Measurements from ENCODE around the gene KCNK6. TPM values are rescaled to one million over a fixed set of nuclear protein-coding genes. Genes with fewer than 3 reads are reported as not detected.

The KCNK6 gene
- total and polyA plus RNA-seq, 10 of the 15 experiments (the other 5 are each of a cell fraction or from before 2014, with no cell fraction given), result 0.04 to 1.4 (median 1.1) TPM

DNA sequence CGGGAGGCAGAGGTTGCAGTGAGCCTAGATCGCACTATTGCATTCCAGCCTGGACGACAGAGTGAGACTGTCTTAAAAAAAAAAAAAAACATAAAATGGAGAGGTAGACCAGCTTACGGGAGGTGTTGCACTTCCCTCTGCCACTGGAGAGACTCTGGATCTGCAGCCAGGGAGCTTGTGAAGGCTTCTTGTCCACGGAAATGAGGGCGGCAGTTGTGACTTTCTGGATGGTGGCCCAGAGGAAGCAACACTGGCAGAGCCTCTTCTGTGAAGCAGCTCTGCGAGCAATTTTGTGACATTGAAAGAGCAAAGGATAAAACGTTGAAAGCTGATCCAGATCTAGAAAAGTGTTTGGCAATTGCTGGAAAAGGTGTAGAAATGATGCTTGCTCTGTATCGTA is 44.9 kb upstream of the KCNK6 start (continued):
- TF ChIP-seq, protein P1, sequence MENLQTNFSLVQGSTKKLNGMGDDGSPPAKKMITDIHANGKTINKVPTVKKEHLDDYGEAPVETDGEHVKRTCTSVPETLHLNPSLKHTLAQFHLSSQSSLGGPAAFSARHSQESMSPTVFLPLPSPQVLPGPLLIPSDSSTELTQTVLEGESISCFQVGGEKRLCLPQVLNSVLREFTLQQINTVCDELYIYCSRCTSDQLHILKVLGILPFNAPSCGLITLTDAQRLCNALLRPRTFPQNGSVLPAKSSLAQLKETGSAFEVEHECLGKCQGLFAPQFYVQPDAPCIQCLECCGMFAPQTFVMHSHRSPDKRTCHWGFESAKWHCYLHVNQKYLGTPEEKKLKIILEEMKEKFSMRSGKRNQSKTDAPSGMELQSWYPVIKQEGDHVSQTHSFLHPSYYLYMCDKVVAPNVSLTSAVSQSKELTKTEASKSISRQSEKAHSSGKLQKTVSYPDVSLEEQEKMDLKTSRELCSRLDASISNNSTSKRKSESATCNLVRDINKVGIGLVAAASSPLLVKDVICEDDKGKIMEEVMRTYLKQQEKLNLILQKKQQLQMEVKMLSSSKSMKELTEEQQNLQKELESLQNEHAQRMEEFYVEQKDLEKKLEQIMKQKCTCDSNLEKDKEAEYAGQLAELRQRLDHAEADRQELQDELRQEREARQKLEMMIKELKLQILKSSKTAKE (IDR thresholded peaks at IDR 0.05; ENCODE audit: low read depth, poor library complexity, severe bottlenecking), result no peak
- no peak for TF ChIP-seq PAX8 (IDR thresholded peaks at IDR 0.05)
- TF ChIP-seq, protein P2, sequence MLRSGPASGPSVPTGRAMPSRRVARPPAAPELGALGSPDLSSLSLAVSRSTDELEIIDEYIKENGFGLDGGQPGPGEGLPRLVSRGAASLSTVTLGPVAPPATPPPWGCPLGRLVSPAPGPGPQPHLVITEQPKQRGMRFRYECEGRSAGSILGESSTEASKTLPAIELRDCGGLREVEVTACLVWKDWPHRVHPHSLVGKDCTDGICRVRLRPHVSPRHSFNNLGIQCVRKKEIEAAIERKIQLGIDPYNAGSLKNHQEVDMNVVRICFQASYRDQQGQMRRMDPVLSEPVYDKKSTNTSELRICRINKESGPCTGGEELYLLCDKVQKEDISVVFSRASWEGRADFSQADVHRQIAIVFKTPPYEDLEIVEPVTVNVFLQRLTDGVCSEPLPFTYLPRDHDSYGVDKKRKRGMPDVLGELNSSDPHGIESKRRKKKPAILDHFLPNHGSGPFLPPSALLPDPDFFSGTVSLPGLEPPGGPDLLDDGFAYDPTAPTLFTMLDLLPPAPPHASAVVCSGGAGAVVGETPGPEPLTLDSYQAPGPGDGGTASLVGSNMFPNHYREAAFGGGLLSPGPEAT (IDR thresholded peaks at IDR 0.05; ENCODE audit: low read depth), result no peak

DNA sequence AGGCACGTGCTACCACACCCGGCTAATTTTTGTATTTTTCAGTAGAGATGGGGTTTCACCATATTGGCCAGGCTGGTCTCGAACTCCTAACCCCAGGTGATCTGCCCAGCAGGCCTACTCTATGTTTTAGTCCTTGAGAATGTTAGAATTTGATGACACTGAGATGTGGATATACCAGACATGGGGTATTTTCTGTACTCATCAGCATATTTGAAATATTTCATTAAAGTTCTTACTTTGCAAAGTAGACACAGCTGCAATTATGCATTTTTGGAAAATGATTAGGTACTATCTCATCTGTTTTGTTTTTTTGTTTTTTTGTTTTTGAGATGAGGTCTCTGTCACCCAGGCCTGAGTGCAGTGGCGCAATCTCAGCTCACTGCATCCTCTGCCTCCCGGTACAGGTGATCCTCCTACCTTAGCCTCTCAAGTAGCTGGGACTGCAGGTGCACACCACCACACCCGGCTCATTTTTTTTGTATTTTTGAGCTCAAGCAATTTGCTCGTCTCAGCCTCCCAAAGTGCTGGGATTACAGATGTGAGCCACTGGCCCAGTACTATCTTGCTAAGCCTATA is 42.6 kb upstream of the KCNK6 start:
- in situ Hi-C loops (cut with MboI) (no loop called here), intact Hi-C loops (cut with micrococcal nuclease; ENCODE audit: unreplicated experiment) (no loop called here)
- 58% methylated on average over 7 of the region's 7 CpGs for WGBS (ENCODE audit: insufficient coverage, insufficient replicate concordance, low lambda C conversion rate, missing lambda C conversion rate)
- TF ChIP-seq DPF2 (IDR thresholded peaks at IDR 0.05) (no peak), RB1 (IDR thresholded peaks at IDR 0.05; ENCODE audit: borderline replicate concordance) (no peak), SP1 (IDR thresholded peaks at IDR 0.05; ENCODE audit: low read depth, low read length) (no peak), TBL1XR1 (IDR thresholded peaks at IDR 0.05; ENCODE audit: low read depth, low read length) (no peak), POLR2AphosphoS2 (IDR thresholded peaks at IDR 0.05; ENCODE audit: low read depth, low read length) (no peak), CBFB (IDR thresholded peaks at IDR 0.05; ENCODE audit: low read depth) (no peak)
- TF ChIP-seq, protein P3, sequence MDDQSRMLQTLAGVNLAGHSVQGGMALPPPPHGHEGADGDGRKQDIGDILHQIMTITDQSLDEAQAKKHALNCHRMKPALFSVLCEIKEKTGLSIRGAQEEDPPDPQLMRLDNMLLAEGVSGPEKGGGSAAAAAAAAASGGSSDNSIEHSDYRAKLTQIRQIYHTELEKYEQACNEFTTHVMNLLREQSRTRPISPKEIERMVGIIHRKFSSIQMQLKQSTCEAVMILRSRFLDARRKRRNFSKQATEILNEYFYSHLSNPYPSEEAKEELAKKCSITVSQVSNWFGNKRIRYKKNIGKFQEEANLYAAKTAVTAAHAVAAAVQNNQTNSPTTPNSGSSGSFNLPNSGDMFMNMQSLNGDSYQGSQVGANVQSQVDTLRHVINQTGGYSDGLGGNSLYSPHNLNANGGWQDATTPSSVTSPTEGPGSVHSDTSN (IDR thresholded peaks at IDR 0.05; ENCODE audit: insufficient replicate concordance, low read depth, low read length), result no peak
- TF ChIP-seq, protein P4, sequence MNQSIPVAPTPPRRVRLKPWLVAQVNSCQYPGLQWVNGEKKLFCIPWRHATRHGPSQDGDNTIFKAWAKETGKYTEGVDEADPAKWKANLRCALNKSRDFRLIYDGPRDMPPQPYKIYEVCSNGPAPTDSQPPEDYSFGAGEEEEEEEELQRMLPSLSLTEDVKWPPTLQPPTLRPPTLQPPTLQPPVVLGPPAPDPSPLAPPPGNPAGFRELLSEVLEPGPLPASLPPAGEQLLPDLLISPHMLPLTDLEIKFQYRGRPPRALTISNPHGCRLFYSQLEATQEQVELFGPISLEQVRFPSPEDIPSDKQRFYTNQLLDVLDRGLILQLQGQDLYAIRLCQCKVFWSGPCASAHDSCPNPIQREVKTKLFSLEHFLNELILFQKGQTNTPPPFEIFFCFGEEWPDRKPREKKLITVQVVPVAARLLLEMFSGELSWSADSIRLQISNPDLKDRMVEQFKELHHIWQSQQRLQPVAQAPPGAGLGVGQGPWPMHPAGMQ (IDR thresholded peaks at IDR 0.05; ENCODE audit: borderline replicate concordance), result no peak
- TF ChIP-seq, protein P5, sequence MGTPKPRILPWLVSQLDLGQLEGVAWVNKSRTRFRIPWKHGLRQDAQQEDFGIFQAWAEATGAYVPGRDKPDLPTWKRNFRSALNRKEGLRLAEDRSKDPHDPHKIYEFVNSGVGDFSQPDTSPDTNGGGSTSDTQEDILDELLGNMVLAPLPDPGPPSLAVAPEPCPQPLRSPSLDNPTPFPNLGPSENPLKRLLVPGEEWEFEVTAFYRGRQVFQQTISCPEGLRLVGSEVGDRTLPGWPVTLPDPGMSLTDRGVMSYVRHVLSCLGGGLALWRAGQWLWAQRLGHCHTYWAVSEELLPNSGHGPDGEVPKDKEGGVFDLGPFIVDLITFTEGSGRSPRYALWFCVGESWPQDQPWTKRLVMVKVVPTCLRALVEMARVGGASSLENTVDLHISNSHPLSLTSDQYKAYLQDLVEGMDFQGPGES (IDR thresholded peaks at IDR 0.05), result no peak
- ChIA-PET POLR2A (no interaction called here), CTCF (interaction anchor here (1.1 to 1.3 kb wide), 2 partner anchors 11 to 33 kb away, joined by 3 to 4 read pairs; no protein-coding TSS in a partner anchor), SMC1A (ENCODE audit: uncharacterized antibody, unreplicated experiment) (no interaction called here), RAD21 (ENCODE audit: unreplicated experiment) (no interaction called here)
- no peaks in the 10 kb centered on the region for H3K4me1 ChIP-seq (ENCODE audit: control insufficient read depth, insufficient read depth, low read length)
- FAIRE-seq (no peak), DNase-seq (ENCODE audit: low read depth, low spot score) (no peak), ATAC-seq (no peak)
- H3K9me3 ChIP-seq (replicated peaks; ENCODE audit: control insufficient read depth, insufficient read depth, low read length), result no peaks in the 10 kb centered on the region
- H4K20me1 ChIP-seq (ENCODE audit: control insufficient read depth, insufficient read depth), result no peaks in the 10 kb centered on the region
- no peak overlapping the region for H3K9ac ChIP-seq (ENCODE audit: control insufficient read depth, insufficient read depth, low read length)
- H3K79me2 ChIP-seq (ENCODE audit: control insufficient read depth, insufficient read depth, low read length), result no peaks in the 10 kb centered on the region
- H3K27me3 ChIP-seq (replicated peaks in 1 of 2; ENCODE audit: control insufficient read depth in 2 of 2, insufficient read depth in 2 of 2, low read length in 1 of 2), result no peaks in the 10 kb centered on the region; a peak in 1 of 4 replicates
- H3K27ac ChIP-seq (ENCODE audit: control insufficient read depth, insufficient read depth), result no peak overlapping the region
- no peaks in the 10 kb centered on the region for H3K36me3 ChIP-seq (ENCODE audit: control insufficient read depth in 2 of 2, insufficient read depth in 2 of 2, low read length in 1 of 2)
- H2AFZ ChIP-seq (ENCODE audit: control insufficient read depth, low read depth, low read length), result no peak overlapping the region
- BruUV-seq (replicated peaks), result no TSS peak
- H3K4me2 ChIP-seq (ENCODE audit: control insufficient read depth, insufficient read depth), result no peak overlapping the region
- H3K4me3 ChIP-seq, result no peak overlapping the region
